Stimulated activated CD8-positive, alpha-beta memory T cell treated with anti-CD3 and anti-CD28 coated beads, Interleukin-7, amount 100 ng/mL, for 24 hours (primary cell): ENCODE measurements around the gene C8G.

Experiments used
- DNase-seq: peaks from one replicate; pipeline ENCODE4 v3.0.0-alpha.2; 2020; ENCODE audit warnings: low read depth

Gene C8G

GRCh38 chr9:136920734-136921231, 24.3 kb upstream of the C8G start:
- DNase-seq, result no peak

- DNase-seq, result no peak
These were observed 23.7 kb upstream of the C8G start for GRCh38 chr9:136921307-136921706.

DNA sequence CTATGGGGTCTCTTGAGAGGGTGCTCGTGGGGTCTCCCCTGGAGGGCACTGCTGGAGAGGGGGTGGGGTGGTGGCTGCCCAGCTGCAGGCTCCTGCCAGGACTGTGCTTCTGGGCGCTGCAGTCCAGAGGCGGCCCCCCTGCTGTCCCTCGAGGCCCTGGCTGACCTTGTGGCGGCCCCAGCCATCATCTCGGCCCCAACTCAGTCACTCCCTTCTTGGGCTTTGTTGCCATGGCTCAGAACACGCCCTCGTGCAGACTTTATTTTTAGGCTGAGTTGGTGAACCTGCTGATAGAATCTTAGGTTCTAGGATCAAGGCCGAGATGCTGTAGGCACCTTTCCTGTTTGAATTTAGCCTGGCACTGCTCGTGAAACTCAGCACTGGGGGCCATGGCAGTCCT, 23.3 kb upstream of the C8G start:
- no peak for DNase-seq

DNA sequence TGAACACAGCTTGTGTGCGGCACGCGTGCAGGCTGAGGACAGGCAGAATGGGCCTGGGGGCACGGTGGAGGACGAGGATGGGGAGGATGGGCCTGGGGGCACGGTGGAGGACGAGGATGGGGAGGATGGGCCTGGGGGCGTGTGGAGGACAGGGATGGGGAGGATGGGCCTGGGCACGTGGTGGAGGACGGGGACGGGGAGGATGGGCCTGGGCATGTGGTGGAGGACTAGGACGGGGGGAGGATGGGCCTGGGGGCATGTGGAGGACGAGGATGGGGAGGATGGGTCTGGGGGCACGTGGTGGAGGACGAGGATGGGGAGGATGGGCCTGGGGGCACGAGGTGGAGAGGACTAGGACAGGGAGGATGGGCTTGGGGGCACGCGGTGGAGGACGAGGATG, 22.5 kb upstream of the C8G start:
- no peak for DNase-seq

- no peak for DNase-seq
These were observed 21.2 kb upstream of the C8G start for GRCh38 chr9:136923881-136924280.

DNA sequence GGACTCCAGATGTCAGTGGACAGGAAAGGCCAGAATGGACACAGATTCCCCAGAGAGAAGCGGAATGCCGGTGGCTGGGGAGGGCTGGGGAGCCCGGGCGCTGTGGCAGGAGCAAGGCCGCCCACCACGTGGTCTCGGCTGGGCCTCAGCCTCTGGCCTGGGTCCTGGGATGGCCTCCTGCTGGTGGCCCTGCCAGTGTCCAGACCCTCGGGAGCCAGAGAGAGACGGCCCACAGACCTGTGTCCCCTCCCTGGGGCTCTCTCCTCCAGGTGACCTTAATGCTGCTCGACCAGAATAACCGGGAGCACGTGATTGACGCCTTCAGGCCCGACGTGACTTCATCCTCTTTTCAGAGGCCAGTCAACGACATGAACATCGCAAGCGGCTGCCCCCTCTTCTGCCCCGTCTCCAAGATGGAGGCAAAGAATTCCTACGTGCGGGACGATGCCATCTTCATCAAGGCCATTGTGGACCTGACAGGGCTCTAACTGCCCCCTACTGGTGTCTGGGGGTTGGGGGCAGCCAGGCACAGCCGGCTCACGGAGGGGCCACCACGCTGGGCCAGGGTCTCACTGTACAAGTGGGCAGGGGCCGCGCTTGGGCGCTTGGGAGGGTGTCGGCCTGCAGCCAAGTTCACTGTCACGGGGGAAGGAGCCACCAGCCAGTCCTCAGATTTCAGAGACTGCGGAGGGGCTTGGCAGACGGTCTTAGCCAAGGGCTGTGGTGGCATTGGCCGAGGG, 19.5 kb upstream of the C8G start:
- no peak for DNase-seq

DNA sequence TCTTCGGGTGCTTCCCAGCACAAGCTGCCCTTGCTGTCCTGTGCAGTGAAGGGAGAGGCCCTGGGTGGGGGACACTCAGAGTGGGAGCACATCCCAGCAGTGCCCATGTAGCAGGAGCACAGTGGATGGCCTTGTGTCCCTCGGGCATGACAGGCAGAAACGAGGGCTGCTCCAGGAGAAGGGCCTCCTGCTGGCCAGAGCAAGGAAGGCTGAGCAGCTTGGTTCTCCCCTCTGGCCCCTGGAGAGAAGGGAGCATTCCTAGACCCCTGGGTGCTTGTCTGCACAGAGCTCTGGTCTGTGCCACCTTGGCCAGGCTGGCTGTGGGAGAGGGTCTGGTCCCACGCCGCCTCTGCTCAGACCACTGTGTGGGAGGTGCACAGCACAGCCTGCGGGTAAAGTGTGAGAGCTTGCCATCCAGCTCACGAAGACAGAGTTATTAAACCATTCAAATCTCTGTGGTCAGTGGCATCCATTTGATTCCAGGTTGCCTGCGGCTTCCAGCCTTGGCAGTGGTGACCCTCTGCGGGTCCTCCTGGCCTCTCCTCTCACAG, 18.8 kb upstream of the C8G start:
- no peak for DNase-seq

DNA sequence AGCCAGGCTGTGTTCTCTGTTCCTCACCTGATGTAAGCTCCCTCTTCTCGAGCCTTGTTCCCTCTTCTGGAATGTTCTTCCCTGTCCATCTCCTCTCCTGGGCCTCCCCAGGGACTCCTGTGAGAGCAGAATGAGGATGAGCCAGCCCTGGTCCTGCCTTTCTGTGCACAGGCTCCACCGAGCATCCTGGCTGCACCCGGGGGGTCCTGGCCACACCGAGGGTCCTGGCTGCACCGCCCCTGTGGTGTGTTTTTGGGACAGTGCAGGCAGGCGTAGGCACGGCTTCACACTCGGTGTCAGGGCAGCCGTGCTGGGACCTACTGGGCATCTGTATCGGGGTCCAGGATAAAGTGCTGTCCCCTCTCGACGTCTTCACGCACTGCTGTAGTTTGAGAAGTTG, 18.3 kb upstream of the C8G start:
- no peak for DNase-seq

DNA sequence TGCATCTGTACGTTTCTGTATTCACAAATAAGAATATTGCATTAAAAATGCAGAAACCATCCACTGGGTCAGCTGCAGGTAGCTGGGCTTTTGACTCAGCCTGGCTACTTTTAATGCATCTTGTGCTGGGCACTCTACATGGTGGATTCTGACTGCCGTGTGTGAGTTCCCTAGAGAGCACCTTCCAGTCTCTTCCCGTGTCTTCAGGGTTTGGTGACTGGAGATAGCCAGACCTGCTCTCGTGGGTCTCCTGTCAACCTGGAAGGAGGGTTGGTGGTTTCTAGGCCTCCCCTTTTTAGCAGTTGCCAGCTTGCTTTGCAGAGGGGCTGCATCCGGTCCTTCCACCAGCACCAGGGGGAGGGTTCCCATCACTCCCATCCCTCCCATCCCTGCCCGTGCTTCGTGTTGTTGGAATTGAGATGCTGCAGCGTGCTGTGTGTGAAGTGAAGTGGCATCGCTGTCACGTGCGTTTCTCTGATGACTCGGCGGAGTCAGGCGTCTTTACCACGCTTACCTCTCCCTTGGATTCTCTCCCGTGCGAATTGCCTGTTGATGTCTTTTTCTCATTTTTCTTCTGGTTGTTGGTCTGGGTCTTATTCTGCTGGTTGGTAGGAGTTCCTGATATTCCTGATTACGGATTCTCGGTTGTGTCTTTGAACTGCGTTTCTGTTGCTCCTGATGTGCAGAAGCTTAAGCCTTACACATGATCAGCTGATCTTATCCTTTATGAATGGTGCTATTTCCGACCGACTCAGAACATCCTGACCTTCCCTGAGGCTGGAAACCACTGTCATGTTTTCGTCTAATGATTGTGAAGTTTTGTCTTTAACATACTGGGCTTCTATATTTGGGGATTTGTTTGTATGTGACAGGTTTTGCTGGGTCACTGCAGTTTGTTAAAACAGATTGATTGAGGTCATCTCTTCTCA, 17.4 kb upstream of the C8G start:
- no peak for DNase-seq

DNA sequence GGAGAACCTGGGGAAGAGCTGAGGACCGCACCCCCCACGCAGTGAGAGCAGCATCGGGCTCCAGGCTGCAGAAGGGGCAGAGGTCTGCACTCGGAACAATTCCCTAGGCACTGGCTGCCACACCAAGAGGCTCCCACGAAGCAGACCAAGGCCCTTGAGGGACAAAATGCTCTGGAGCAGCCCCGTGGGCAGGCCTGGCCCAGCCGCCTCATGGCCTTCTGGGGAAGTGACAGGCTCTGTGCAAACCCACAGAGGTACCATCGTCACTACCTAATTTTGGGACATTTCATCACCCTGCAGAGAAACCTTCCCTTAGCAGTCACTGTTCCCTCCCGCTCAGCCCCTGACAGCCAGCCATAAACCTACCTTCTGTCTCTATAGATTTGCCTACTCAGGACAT, 16.5 kb upstream of the C8G start:
- no peak for DNase-seq

DNA sequence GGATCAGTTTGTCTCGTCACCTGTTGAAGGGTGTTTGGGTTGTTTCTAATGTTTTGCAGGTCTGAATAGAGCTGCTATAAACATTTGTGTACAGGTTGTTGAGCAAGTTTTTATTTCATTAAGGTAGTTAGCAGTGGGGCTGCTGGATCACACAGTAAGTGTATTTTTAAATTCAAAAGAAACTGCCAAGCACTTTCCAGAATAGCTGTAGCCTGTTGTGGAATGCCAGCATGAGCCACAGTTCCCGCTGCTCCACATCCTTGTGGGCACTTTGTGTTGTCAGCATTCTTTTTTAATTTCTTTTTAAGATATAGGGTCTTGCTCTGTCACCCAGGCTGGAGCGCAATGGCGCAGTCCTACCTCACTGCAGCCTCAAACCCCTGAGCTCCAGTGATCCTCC, 15.0 kb upstream of the C8G start:
- no peak for DNase-seq

DNA sequence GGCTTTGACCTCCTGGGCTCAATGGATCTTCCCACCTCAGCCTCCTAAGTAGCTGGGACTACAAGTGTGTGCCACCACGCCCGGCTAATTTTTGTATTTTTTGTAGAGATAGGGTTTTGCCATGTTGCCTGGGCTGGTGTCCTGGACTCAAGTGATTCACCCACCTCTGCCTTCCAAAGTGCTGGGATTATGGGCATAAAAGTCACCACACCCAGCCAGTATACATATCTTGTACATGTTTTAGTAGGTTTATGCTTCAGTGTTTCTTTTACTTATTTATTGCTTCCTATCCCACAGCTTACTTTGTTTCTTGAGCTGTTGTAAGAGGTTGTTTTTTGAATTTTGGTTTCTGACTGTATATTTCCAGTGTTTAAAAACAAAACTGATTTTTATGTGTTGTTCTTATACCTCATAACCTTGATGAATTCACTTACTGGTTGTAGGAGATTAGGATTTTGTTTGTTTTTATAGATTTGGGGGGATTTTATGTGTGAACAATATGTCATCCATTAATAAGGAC, 13.4 kb upstream of the C8G start:
- no peak for DNase-seq

- no peak for DNase-seq
These were observed 10.8 kb upstream of the C8G start for GRCh38 chr9:136934277-136934676.

GRCh38 chr9:136935651-136936050, 9.4 kb upstream of the C8G start:
- no peak for DNase-seq

DNA sequence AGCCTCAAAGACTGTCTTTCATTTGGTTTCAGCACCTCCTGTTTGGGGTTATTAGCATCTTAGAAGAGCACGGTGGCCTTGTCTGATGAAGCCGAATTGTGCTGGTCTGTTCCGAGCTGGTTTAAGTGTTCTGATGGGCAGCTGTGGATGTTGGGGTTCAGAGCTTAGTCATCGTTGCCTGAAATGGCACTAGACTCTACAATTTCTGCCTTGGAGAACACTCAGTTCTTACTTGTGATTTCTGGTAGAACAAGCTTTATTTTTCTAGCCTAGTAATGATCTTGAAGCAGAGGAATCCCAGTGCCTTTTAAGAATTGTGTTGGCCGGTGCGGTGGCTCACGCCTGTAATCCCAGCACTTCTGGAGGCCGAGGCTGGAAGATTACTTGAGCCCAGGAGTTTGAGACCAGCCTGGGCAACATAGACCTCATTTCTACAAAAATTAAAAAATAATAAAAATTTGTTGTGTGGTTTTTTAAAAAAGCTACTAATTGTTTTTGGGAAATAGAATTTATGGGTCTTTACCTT, 8.3 kb upstream of the C8G start:
- DNase-seq, result no peak

DNA sequence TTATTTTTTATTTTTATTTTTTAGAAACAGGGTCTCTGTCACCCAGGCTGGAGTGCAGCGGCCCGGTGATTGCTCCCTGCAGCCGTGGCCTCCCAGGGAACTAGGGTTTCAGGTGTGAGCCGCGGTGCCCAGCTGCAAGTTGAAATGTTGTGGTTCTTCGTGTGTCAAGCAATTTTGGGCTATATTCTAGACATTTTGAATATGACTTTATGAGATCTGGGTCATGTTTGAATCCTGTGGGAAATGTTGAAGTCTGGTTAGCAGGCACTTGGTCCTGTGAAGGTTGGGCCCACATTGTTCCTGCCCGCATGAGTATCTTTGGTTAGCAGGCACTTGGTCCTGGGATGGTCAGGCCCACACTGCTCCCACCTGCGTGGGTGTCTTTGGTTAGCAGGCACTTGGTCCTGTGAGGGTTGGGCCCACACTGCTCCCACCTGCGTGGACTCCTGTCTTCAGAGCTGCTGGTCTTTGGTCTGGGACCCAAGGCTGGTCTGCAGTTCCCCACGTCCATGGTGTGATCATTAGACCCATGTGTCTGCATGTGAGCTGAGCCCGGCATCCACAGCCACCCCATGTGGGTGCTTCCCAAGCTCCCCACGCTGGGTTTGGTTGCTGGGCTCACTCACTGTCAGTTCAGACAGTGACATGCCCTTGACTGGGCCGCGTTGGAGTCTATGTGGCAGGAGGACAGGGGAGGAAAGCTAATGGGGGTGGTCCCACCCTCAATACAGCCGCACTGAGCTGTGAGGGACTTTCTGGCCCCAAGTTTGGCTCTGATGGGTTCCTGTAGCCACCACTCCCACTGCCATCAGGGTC, 7.6 kb upstream of the C8G start:
- no peak for DNase-seq

GRCh38 chr9:136939431-136939995, 5.5 kb upstream of the C8G start:
- no peak for DNase-seq

DNA sequence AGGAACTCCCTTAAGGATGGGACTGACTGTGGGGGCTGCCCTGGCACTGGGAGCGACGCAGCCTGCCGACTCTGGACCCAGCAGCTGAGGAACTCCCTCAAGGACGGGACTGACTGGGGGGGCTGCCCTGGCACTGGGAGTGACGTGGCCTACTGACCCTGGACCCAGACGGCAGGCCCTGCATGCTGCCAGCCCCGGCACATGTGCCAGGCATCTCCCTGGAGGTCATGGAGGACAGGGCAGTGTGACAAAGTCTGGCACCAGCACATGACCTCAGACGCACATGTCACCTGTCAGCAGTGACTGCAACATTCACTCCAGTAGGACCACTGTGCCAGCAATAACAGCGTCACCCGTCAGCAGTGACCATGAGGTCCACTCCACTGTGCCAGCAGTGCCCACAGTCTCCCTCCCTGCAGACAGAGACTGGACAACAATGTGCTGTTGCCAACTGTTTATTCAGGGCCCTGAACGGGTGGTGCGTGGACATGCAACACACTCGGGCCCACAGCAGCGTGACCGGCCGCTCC, 5.0 kb upstream of the C8G start:
- DNase-seq, result no peak

DNA sequence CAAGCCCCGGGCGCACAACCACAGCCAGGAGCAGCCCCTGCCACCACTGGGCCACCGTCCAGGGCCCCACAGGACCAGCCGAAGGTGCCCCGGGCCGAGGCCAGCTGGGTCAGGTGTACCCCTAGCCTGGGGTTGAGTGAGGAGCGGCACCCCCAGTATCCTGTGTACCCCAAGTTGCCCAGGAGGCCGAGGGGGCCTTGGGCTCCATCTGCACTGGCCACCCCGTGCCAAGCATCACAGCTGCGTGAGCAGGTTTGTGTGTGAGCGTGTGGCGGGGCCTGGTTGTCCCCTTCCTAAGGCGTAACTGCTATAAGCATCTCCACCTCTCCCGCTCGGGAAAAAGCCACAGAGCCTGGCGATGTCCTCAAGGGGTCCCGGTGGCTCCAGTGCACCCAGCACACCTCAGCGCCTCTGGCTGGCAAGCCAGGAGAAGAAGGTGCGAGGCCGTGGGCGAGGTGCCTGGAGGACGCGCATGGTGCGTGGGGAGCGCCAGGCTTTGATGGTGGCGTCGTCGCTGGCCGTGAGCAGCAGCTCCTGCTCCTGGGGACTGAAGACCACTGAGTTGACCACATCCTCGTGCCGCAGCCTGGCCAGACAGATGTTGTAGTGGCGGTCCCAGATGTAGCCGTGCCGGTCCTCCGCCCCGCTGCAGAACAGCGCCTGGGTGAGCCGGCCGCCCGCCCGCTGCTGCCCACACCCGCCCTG, 4.4 kb upstream of the C8G start:
- no peak for DNase-seq
